ENCODE results near the gene DDX1. TPM values are rescaled to one million over a fixed set of nuclear protein-coding genes. Genes with fewer than 3 reads are reported as not detected.

Gene DDX1
- total RNA-seq, 3 donors from 2014 or later, result 121 to 174 (median 128) TPM

DNA sequence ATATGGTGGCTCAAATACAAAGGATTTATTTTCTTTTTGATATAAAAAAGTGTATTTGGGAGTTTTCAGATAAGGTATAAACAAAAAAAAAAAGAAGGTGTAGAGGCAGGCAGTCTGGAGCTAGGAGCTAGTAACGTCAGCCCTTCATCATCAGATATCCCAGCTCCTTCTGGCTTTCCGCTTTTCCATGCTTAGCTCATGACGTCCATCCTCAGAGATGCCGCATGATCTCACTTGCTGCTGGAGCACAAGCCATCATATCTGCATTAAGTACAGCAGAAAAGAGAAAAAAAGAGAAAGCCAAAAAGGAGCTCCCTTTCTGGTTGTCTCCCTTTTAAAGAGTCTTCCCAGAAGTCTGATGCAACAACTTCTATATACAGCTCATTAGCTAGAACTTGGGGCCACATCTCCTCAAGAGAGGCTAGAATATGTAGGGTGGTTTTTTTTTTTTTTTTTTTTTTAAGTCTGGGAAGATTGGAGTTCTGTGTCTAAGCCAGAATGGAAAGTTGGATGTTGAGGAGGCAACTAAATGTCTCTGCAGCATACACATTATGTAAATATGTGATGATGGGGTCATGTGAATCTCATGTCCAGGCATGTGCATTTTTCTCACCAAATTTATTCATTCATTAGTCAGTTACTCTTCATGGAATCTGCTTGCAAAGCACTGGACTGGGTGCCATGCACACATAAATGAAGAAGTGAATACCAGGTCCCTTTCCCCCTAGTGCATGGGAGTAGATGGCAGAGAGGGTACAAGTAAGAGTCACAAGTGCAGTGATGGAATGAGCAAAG lies 52.3 kb downstream of the DDX1 start:
- H3K27me3 Mint-ChIP-seq (ENCODE audit: low read depth), result no peaks in the 10 kb centered on the region
- ATAC-seq (no peak), DNase-seq (no peak)
- H3K36me3 Mint-ChIP-seq (ENCODE audit: insufficient read depth), result peaks cover 16% of the 10 kb centered on the region
- no peaks in the 10 kb centered on the region for H3K4me1 Mint-ChIP-seq (ENCODE audit: low read depth)
- peaks cover 7% of the 10 kb centered on the region for H3K9me3 Mint-ChIP-seq
- H3K4me3 Mint-ChIP-seq, result no peak overlapping the region

DNA sequence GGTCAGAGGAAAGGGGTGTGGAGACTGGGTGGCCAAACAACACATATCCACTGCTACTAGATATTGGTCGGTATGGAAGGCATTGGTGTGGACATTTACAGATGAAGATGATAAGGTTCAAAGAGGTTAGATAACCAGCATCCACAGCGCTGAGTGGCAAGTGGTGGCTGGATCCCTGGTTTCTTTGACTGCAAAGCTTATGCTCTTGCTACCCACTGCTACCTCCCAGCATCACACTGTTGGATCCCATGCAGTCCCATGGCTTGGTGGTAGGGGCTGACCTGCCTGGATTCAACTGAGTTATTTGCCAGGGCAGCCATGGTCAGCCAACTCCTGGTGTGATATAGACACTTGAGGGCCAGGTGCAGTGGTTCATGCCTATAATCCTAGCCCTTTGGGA lies 53.6 kb downstream of the DDX1 start:
- Mint-ChIP-seq H3K4me1 (ENCODE audit: low read depth) (no peaks in the 10 kb centered on the region), H3K4me3 (no peak overlapping the region), H3K36me3 (ENCODE audit: insufficient read depth) (peaks cover 16% of the 10 kb centered on the region), H3K9me3 (peaks cover 7% of the 10 kb centered on the region), H3K27me3 (ENCODE audit: low read depth) (no peaks in the 10 kb centered on the region)
- ATAC-seq (no peak), DNase-seq (no peak)

DNA sequence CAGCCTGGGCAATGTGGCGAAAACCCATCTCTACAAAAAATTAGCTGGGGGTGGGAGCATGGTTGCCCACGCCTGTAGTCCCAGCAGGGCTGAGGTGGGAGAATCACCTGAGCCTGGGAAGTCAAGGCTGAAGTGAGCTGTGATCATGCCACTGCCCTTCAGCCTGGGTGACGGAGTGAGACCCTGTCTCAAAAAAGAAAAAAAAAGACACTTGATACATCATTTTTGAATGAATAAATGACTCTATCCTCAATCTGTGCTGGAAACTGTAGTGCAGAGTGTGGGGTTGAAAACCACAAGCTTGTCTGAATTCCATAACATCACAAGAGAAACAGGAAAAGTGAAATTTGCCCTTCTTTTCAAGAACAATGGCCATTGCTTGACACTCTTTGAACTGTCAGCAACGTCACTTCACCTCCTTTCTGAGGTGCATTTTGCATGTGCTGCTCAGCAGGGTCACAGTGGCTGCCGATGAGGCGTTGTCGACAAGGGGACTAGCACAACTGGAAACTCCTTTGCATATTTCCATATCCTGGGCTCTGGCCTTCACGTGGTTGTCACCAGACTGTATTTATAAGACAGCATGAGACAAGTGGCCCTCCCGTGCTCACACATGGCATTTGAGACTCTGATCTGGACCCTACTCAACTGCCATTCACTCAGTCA lies 54.2 kb downstream of the DDX1 start:
- DNase-seq, result no peak
- peaks cover 7% of the 10 kb centered on the region for H3K9me3 Mint-ChIP-seq
- H3K27me3 Mint-ChIP-seq (ENCODE audit: low read depth), result no peaks in the 10 kb centered on the region
- H3K36me3 Mint-ChIP-seq (ENCODE audit: insufficient read depth), result peaks cover 12% of the 10 kb centered on the region
- ATAC-seq, result no peak
- no peaks in the 10 kb centered on the region for H3K4me1 Mint-ChIP-seq (ENCODE audit: low read depth)
- H3K4me3 Mint-ChIP-seq, result no peak overlapping the region

DNA sequence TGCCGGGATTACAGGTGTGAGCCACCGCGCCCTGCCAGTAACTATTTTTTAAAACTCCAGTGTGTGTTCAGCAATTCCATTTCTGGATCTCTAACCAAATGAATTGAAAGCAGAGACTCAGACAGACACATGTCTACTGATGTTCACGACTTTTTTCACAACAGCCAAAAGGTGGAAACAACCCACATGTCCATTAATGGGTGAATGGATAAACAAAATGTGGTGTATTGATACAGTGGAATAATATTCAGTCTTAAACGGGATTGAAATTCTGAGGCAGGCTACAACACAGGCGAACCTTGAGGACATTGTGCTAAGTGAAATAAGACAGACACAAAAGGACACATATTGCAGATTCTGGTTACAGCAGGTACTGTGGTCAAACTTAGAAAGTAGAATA lies 55.0 kb downstream of the DDX1 start:
- no peak overlapping the region for H3K4me3 Mint-ChIP-seq
- DNase-seq, result no peak
- peaks cover 4% of the 10 kb centered on the region for H3K36me3 Mint-ChIP-seq (ENCODE audit: insufficient read depth)
- no peaks in the 10 kb centered on the region for H3K27me3 Mint-ChIP-seq (ENCODE audit: low read depth)
- peaks cover under 1% of the 10 kb centered on the region for H3K9me3 Mint-ChIP-seq
- no peaks in the 10 kb centered on the region for H3K4me1 Mint-ChIP-seq (ENCODE audit: low read depth)
- ATAC-seq, result no peak

DNA sequence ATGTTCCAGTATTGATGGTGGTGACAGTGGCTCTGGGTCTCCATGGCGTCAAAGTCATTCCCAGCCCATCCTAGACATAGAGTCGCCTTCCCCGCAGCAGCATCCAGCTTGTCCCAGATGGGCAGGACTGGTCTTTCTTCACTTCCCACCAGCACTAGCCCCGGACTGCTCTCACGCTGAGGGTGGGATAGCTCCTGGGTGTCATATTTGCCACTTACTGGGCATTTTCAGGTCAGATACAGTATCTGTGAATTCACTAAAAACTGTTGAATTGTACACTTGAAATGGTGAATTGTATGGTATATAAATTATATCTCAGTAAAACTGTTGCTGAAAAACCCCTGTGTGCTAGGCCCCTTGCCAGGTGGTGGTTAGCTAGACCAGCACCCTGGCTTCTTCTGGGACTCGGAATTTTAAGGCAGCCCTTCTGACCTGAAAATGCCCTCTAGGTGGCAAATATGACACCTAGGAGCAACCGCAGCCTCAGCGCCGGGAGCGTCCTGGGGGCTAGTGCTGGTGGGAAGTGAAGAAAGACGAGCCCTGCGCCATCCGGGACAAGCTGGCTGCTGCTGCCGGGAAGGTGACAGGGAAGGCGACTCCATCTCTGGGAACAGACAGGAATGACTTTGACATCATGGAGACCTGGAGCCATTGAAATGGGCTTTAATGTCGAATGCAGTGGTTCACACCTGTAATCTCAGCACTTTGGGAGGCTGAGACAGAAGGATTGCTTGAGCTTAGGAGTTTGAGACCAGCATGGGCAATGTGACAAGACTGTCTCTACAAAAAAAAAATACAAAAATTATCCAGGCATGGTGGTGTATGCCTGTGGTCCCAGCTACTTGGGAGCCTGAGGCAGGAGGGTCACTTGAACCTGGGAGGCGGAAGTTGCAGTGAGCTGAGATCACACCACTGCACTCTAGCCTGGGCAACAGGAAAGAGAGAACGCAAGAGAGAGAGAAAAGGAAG lies 56.2 kb downstream of the DDX1 start:
- no peak overlapping the region for H3K4me3 Mint-ChIP-seq
- no peaks in the 10 kb centered on the region for H3K36me3 Mint-ChIP-seq (ENCODE audit: insufficient read depth)
- no peaks in the 10 kb centered on the region for H3K27me3 Mint-ChIP-seq (ENCODE audit: low read depth)
- H3K4me1 Mint-ChIP-seq (ENCODE audit: low read depth), result no peaks in the 10 kb centered on the region
- DNase-seq, result no peak
- ATAC-seq, result no peak
- H3K9me3 Mint-ChIP-seq, result no peaks in the 10 kb centered on the region

DNA sequence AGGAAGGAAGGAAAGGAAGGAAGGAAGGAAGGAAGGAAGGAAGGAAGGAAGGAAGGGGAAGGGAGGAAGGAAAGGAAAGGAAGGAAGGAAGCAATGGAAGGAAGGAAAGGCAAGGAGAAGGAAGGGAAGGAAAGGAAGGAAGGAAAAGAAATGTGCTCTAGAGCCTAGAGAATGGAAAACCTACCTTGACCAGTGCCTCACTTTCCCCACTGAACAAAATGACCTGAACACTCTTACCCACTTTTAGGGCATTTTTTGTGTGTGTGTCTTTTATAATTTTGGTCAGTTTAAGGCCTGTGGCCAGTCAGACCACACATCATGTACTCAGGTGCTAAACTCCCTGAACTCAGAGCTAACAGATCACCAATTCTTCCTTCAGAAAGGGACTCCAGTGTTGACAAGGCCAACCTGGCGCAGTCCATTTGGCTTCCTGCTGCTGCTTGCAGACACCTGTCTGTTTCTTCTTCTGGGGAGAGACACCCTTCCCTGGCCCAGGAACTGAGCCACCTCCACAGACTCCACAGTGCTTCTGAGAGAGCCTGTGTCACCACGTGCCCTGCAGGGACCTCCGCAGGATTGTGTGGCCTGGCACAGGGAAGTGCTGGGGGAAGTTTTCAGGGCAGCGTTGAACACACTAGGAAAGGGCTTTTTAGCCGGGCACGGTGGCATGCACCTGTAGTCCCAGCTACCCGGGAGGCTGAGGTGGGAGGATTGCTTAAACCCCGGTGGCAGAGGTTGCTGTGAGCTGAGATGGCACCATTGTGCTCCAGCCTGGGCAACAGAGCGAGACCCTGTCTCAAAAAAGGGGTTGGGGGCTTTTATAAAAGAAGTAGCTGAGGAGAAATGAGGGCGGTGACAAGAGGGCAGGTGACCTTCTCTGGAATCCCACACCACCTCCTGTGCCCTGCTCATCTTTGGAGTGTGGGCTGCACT lies 57.2 kb downstream of the DDX1 start:
- Mint-ChIP-seq H3K27me3 (ENCODE audit: low read depth) (no peaks in the 10 kb centered on the region), H3K36me3 (ENCODE audit: insufficient read depth) (no peaks in the 10 kb centered on the region), H3K4me1 (ENCODE audit: low read depth) (no peaks in the 10 kb centered on the region), H3K9me3 (no peaks in the 10 kb centered on the region), H3K4me3 (no peak overlapping the region)
- DNase-seq, result no peak
- no peak for ATAC-seq

DNA sequence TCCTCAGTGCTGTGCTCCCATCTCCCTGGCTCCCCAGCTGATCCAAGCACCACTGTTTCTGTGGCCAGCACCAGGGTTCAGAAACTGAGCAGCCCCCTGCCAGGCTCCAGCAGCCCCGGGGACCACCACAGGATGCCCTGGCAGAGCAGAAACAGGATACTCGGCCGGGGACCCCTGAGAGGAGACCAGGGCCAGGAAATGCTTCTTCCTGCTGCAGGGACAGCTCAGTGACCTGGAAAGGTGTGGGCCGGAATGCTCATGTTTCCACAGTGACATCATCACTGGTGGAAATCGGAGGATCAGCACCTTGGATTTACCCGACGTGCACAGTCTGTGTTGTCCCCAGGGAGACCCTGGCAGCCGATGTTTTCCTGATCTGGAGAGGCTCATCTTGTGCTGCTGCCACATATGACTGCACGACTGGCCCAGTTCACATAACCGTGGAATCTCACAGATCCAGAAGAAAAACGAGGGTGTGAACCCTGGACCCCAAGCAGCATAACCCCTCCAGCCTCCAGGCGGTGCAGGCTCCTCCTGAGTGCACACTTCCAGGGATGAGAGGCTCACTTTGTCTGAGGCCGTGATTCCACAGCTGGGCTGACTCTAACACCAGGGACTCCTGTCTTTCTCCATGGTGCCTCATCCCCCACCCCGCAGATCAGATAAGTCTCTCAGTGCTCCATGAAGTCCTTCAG lies 58.0 kb downstream of the DDX1 start:
- Mint-ChIP-seq H3K4me3 (no peak overlapping the region), H3K4me1 (ENCODE audit: low read depth) (no peaks in the 10 kb centered on the region), H3K27me3 (ENCODE audit: low read depth) (no peaks in the 10 kb centered on the region), H3K36me3 (ENCODE audit: insufficient read depth) (no peaks in the 10 kb centered on the region), H3K9me3 (no peaks in the 10 kb centered on the region)
- ATAC-seq, result no peak
- no peak for DNase-seq

DNA sequence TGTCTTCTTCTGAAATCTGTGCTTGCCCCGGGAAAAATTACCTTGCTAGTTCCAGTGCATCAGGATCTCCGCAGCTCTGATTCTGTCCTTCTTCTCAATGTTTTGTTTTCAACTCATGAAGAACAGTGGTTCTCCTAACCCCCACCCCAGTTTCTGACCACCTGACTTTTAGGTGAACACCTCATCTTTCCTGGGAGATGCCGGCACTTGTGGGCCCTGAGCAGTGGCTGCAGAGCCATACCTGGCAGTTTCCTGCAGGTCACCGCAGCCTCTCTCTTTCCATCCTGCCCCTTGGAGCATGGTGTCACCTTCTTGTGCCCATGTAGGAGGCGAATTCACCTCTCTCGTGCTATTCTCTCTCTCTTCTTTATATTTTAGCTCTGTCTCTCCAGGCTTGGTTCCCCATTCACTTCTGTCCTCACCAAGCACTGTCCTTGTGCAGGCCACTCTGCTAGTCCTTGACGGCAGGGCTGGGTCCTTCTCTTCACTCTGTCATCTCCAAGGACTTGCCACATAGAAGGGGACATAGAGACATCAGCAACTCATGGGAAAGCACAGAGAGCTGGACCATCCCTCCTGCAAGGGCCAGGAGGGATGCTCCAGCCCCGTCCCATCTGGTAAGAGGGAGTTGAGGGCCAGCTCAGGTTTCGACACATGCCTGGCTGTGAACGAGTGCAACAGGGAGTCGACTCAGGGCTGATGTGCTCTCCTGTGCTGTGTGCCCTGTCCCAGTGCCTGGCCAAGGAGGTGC lies 59.1 kb downstream of the DDX1 start:
- H3K4me1 Mint-ChIP-seq (ENCODE audit: low read depth), result no peaks in the 10 kb centered on the region
- no peaks in the 10 kb centered on the region for H3K9me3 Mint-ChIP-seq
- ATAC-seq (no peak), DNase-seq (no peak)
- H3K4me3 Mint-ChIP-seq, result no peak overlapping the region
- no peaks in the 10 kb centered on the region for H3K36me3 Mint-ChIP-seq (ENCODE audit: insufficient read depth)
- H3K27me3 Mint-ChIP-seq (ENCODE audit: low read depth), result no peaks in the 10 kb centered on the region

DNA sequence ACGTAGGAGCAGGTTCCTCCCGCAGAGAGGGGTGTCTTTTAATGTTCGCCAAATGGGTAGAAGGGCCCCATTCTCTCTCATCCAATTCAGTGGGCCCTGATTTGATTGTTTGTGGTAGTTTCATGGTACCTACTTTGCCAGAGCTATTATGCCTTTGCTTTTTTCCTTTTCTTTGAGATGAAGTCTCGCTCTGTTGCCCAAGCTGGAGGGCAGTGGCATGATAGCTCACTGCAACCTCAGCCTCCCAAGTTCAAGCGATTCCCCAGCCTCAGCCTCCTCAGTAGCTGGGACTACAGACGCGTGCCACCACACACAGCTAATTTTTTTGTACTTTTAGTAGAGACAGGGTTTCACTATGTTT lies 59.7 kb downstream of the DDX1 start:
- H3K4me1 Mint-ChIP-seq (ENCODE audit: low read depth), result no peaks in the 10 kb centered on the region
- H3K27me3 Mint-ChIP-seq (ENCODE audit: low read depth), result no peaks in the 10 kb centered on the region
- H3K4me3 Mint-ChIP-seq, result no peak overlapping the region
- no peaks in the 10 kb centered on the region for H3K36me3 Mint-ChIP-seq (ENCODE audit: insufficient read depth)
- ATAC-seq, result no peak
- H3K9me3 Mint-ChIP-seq, result no peaks in the 10 kb centered on the region
- no peak for DNase-seq

DNA sequence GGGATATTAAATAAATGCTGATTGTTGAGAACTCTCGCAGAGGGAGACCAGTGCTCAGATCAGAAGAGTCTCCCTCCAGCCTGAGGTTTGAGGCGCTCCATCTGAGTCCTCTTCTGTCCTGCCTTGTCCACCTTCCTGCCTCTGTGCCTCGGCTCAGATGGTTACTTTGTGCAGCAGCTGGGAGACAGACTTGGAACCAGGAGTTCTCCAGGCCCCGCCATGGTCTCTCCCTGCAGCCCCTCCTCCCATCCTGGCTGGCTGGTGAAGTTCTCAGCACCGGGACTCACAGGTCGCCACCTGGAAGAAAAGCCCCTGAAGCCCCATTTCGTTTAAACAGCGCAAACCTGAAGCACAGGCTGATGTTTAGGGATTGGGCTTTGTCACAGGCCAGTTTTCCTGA lies 60.6 kb downstream of the DDX1 start:
- H3K9me3 Mint-ChIP-seq, result no peaks in the 10 kb centered on the region
- no peak for ATAC-seq
- H3K4me3 Mint-ChIP-seq, result no peak overlapping the region
- no peak for DNase-seq
- no peaks in the 10 kb centered on the region for H3K4me1 Mint-ChIP-seq (ENCODE audit: low read depth)
- no peaks in the 10 kb centered on the region for H3K27me3 Mint-ChIP-seq (ENCODE audit: low read depth)
- H3K36me3 Mint-ChIP-seq (ENCODE audit: insufficient read depth), result no peaks in the 10 kb centered on the region

DNA sequence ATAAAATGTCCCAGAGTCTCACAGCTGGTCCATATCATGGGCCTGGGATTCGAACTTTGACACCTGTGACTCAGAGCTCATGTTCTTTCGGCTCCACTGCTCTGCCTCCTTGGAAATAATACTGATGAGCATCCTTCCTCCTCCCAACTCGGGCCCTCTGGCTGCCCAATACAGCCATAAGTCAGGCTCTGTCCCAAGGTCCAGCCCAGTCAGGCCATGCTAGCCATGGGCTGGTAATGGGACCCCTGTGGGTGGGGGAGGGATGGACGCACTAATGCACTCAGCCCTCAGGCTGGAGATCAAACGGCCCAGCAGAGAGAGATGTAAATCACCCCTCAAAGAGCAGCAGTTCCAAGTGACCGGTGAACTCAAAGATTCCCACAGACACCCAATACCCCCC lies 61.1 kb downstream of the DDX1 start:
- H3K36me3 Mint-ChIP-seq (ENCODE audit: insufficient read depth), result no peaks in the 10 kb centered on the region
- H3K4me1 Mint-ChIP-seq (ENCODE audit: low read depth), result no peaks in the 10 kb centered on the region
- no peak overlapping the region for H3K4me3 Mint-ChIP-seq
- no peaks in the 10 kb centered on the region for H3K9me3 Mint-ChIP-seq
- no peaks in the 10 kb centered on the region for H3K27me3 Mint-ChIP-seq (ENCODE audit: low read depth)
- ATAC-seq (no peak), DNase-seq (no peak)

DNA sequence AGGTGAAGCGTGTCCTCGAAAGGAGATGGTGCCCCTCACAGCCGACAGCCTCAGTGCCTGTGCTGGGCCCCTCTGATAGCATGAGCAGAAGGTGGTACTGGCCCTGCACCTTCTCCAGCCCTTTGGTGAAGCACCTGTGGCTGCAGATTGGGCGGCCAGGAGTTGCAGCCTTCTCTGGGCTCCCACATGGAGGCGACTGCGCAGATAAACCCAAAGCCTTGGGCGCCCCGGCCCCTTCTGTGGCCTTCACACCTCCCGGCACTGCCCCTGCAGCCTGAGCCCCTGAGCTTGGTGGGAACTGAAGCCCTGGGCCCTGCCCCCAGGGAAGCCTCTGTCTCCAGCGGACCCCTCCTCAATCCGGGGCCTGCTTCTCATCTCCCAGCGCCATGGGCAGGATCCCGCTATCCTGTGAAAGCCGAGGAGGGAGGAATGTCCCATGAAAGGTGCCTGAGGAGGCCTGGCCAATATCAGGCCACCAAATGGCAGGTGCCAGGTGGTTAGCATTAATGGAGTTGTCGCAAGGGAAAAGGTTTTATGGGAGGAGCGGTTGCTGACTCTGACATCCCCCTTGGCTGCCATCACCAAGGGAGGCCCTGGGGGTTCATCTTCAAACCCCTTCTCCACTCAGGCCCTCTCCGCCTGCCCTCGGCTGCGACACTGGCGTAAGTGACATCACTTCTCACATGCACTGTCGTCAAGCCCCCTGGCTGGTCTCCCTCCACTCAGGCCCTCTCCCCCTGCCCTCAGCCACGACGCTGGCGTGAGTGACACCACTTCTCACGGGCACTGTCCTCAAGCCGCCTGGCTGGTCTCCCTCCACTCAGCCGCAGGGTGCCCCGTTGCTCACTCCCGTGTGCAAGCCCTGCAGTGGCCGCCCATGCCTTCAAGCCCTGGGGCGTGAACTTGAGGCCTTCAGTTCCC lies 62.4 kb downstream of the DDX1 start:
- DNase-seq (no peak), ATAC-seq (no peak)
- no peaks in the 10 kb centered on the region for H3K4me1 Mint-ChIP-seq (ENCODE audit: low read depth)
- no peaks in the 10 kb centered on the region for H3K27me3 Mint-ChIP-seq (ENCODE audit: low read depth)
- H3K36me3 Mint-ChIP-seq (ENCODE audit: insufficient read depth), result no peaks in the 10 kb centered on the region
- H3K9me3 Mint-ChIP-seq, result no peaks in the 10 kb centered on the region
- H3K4me3 Mint-ChIP-seq, result no peak overlapping the region

Data from activated T-cell treated with anti-CD3 and anti-CD28 coated beads, Interleukin-2, amount 50 U/mL, for 4 hours (primary cell).